Trophoblast cell (in vitro differentiated cells and primary cell): Measurements from ENCODE around the gene GLI1.
A peak's percentile ranks its signal among the peaks of the same experiment; 100 is the strongest.

ENCODE experiments used
- DNase-seq, 2 donors: peaks; one replicate each; pipeline ENCODE4 v3.0.0-alpha.2; 2016
- H2AFZ ChIP-seq: 2 replicates; pipeline ENCODE4 v1.6.1; 2013; ENCODE audit warnings: low read length, moderate library complexity, mild to moderate bottlenecking; ENCODE audit not compliant: insufficient read depth, poor library complexity
- H2AK5ac ChIP-seq: 2 replicates; pipeline ENCODE4 v1.6.1; 2013; ENCODE audit warnings: mild to moderate bottlenecking, low read length
- H2BK120ac ChIP-seq: 2 replicates; pipeline ENCODE4 v1.6.1; 2013; ENCODE audit warnings: low read length, mild to moderate bottlenecking, moderate library complexity; ENCODE audit not compliant: insufficient read depth, poor library complexity
- H2BK12ac ChIP-seq: 2 replicates; pipeline ENCODE4 v1.6.1; 2013; ENCODE audit warnings: mild to moderate bottlenecking, low read length, moderate library complexity
- H2BK5ac ChIP-seq: 2 replicates; pipeline ENCODE4 v1.6.1; 2013; ENCODE audit warnings: low read length, low read depth, moderate library complexity, mild to moderate bottlenecking; ENCODE audit not compliant: poor library complexity
- H3K14ac ChIP-seq: 2 replicates; pipeline ENCODE4 v1.6.1; 2013; ENCODE audit warnings: mild to moderate bottlenecking, low read length
- H3K18ac ChIP-seq: 2 replicates; pipeline ENCODE4 v1.6.1; 2013; ENCODE audit warnings: mild to moderate bottlenecking, low read length
- H3K23ac ChIP-seq: 2 replicates; pipeline ENCODE4 v1.6.1; 2013; ENCODE audit warnings: low read length
- H3K27ac ChIP-seq: 2 replicates; pipeline ENCODE4 v1.5.1; 2013; ENCODE audit warnings: low read depth, mild to moderate bottlenecking, inconsistent platforms, low read length, moderate library complexity
- H3K27me3 ChIP-seq: 2 replicates; pipeline ENCODE4 v1.6.1; 2013; ENCODE audit warnings: inconsistent platforms, mild to moderate bottlenecking, low read length, moderate library complexity; ENCODE audit not compliant: insufficient read depth
- H3K36me3 ChIP-seq, 2 experiments: 1 replicate in 1 of 2; 2 replicates in 1 of 2; pipeline ENCODE4 v1.6.1; 2013; ENCODE audit warnings: low read length in 2 of 2, mild to moderate bottlenecking in 2 of 2, moderate library complexity in 1 of 2; ENCODE audit not compliant: insufficient read depth in 2 of 2, control insufficient read depth in 1 of 2
- H3K4ac ChIP-seq: 2 replicates; pipeline ENCODE4 v1.6.1; 2013; ENCODE audit warnings: low read depth, mild to moderate bottlenecking, low read length, moderate library complexity
- H3K4me1 ChIP-seq, 2 experiments: 1 replicate in 1 of 2; 2 replicates in 1 of 2; pipeline ENCODE4 v1.6.1; 2013; ENCODE audit warnings: low read length in 2 of 2, mild to moderate bottlenecking in 2 of 2, moderate library complexity in 1 of 2; ENCODE audit not compliant: insufficient read depth in 2 of 2, control insufficient read depth in 1 of 2
- H3K4me2 ChIP-seq: 2 replicates; pipeline ENCODE4 v1.6.1; 2013; ENCODE audit warnings: inconsistent platforms, mild to moderate bottlenecking, low read length, moderate library complexity
- H3K4me3 ChIP-seq: 2 replicates; pipeline ENCODE4 v1.5.1; 2013; ENCODE audit warnings: mild to moderate bottlenecking, low read depth, low read length, inconsistent platforms
- H3K79me1 ChIP-seq: one replicate; pipeline ENCODE4 v1.6.1; 2013; ENCODE audit warnings: low read length
- H3K79me2 ChIP-seq: 2 replicates; pipeline ENCODE4 v1.6.1; 2013; ENCODE audit warnings: low read length, mild to moderate bottlenecking; ENCODE audit not compliant: control insufficient read depth, insufficient read depth, poor library complexity
- H3K9ac ChIP-seq: 2 replicates; pipeline ENCODE4 v1.6.1; 2013; ENCODE audit warnings: mild to moderate bottlenecking, low read length
- H3K9me3 ChIP-seq: 2 replicates; pipeline ENCODE4 v1.6.1; 2013; ENCODE audit warnings: low read depth, mild to moderate bottlenecking, control low read depth, inconsistent platforms, low read length; ENCODE audit not compliant: insufficient read depth
- H4K12ac ChIP-seq: 2 replicates; pipeline ENCODE4 v1.6.1; 2013; ENCODE audit warnings: low read depth, mild to moderate bottlenecking, low read length, moderate library complexity
- H4K8ac ChIP-seq: 2 replicates; pipeline ENCODE4 v1.6.1; 2013; ENCODE audit warnings: low read depth, mild to moderate bottlenecking, low read length, moderate library complexity
- H4K91ac ChIP-seq: one replicate; pipeline ENCODE4 v1.6.1; 2013; ENCODE audit warnings: low read depth, mild to moderate bottlenecking, low read length, moderate library complexity
- WGBS: extraction: QIAGEN DNeasy Blood & Tissue Kit; methylation state at CpG from one replicate; pipeline ENCODE4 v1.1.7; 2013; ENCODE audit warnings: missing lambda C conversion rate; ENCODE audit not compliant: insufficient read length, insufficient coverage; ENCODE audit errors: extremely low coverage; 5-methylcytosine and 5-hydroxymethylcytosine counted together

The GLI1 gene

GRCh38 chr12:57430931-57431566, 28.5 kb upstream of the GLI1 start, which contains the start of gene R3HDM2:
R3HDM2 (minus strand) TSS chr12:57431043; CDS start chr12:57310428, 120,615 bp downstream.
- H4K8ac ChIP-seq, result peak within 1 kb of the TSS; percentile 88

GRCh38 chr12:57431654-57432188, 27.9 kb upstream of the GLI1 start:
- Histone ChIP-seq H4K8ac (no peak overlapping the region), H2BK120ac (no peak overlapping the region), H2BK12ac (no peak overlapping the region), H3K14ac (no peak overlapping the region), H3K27ac (no peak overlapping the region), H3K4me2 (no peak overlapping the region), H3K4me1 (peaks cover 0 to 2% of the 10 kb centered on the region in 2 experiments), H3K79me2 (peaks cover 2% of the 10 kb centered on the region), H3K4ac (no peak overlapping the region), H2AK5ac (no peak overlapping the region), H3K23ac (no peak overlapping the region), H3K9ac (no peak overlapping the region), H4K91ac (no peak overlapping the region), H3K79me1 (peaks cover 8% of the 10 kb centered on the region), H3K4me3 (no peak overlapping the region), H3K27me3 (no peaks in the 10 kb centered on the region), H2AFZ (no peak overlapping the region), H3K36me3 (no peaks in the 10 kb centered on the region), H2BK5ac (no peak overlapping the region), H3K18ac (no peak overlapping the region), H4K12ac (no peak overlapping the region), H3K9me3 (no peaks in the 10 kb centered on the region)
- WGBS, result no CpG with 5 or more reads among the region's 11 CpGs
- no peak for DNase-seq

More at GRCh38 chr12:57430931-57431566, 28.5 kb upstream of the GLI1 start, which contains the start of gene R3HDM2:
- H3K9ac ChIP-seq, result peak within 1 kb of the TSS; percentile 87
- peak within 1 kb of the TSS; percentile 64 for H3K4ac ChIP-seq
- DNase-seq, result peak; percentile 96 to 97
- peak within 1 kb of the TSS; percentile 65 for H3K14ac ChIP-seq
- no peaks in the 10 kb centered on the region for H3K36me3 ChIP-seq
- peaks cover 8% of the 10 kb centered on the region for H3K79me1 ChIP-seq
- H3K4me3 ChIP-seq, result peak within 1 kb of the TSS; percentile 80
- H2BK120ac ChIP-seq, result no peak within 1 kb of the TSS
- H3K9me3 ChIP-seq, result no peaks in the 10 kb centered on the region
- H2BK12ac ChIP-seq, result no peak within 1 kb of the TSS
- peak within 1 kb of the TSS; percentile 45 for H2AFZ ChIP-seq
- H2AK5ac ChIP-seq, result no peak within 1 kb of the TSS
- H3K18ac ChIP-seq, result peak within 1 kb of the TSS; percentile 61
- peak within 1 kb of the TSS; percentile 96 for H3K4me2 ChIP-seq
- peaks cover 2% of the 10 kb centered on the region for H3K79me2 ChIP-seq
- H3K27ac ChIP-seq, result peak within 1 kb of the TSS; percentile 81
- peak within 1 kb of the TSS; percentile 76 for H3K23ac ChIP-seq
- H3K4me1 ChIP-seq, result peaks cover 0 to 2% of the 10 kb centered on the region in 2 experiments
- peak within 1 kb of the TSS; percentile 34 for H4K12ac ChIP-seq
- H2BK5ac ChIP-seq, result peak within 1 kb of the TSS; percentile 73
- peak within 1 kb of the TSS; percentile 86 for H4K91ac ChIP-seq
- no CpG with 5 or more reads among the region's 41 CpGs for WGBS
- no peaks in the 10 kb centered on the region for H3K27me3 ChIP-seq

GRCh38 chr12:57433370-57433769, 26.2 kb upstream of the GLI1 start:
- Histone ChIP-seq H2BK12ac (no peak overlapping the region), H3K14ac (no peak overlapping the region), H3K79me2 (peaks cover 2% of the 10 kb centered on the region), H3K23ac (no peak overlapping the region), H3K4me2 (no peak overlapping the region), H2AFZ (no peak overlapping the region), H4K12ac (no peak overlapping the region), H3K9me3 (no peaks in the 10 kb centered on the region), H3K9ac (no peak overlapping the region), H3K27ac (no peak overlapping the region), H3K4ac (no peak overlapping the region), H2AK5ac (no peak overlapping the region), H3K79me1 (peaks cover 8% of the 10 kb centered on the region), H2BK120ac (no peak overlapping the region), H3K27me3 (no peaks in the 10 kb centered on the region), H3K36me3 (no peaks in the 10 kb centered on the region), H4K91ac (no peak overlapping the region), H3K4me3 (no peak overlapping the region), H3K18ac (no peak overlapping the region), H4K8ac (no peak overlapping the region), H3K4me1 (peaks cover 0 to 2% of the 10 kb centered on the region in 2 experiments), H2BK5ac (no peak overlapping the region)
- WGBS, result no CpG with 5 or more reads among the region's 3 CpGs
- no peak for DNase-seq

GRCh38 chr12:57434517-57435223, 24.9 kb upstream of the GLI1 start, which contains the start of gene INHBC:
INHBC (plus strand) TSS chr12:57434784; CDS start chr12:57434887, 103 bp downstream.
- Histone ChIP-seq H2BK5ac (no peak within 1 kb of the TSS), H3K23ac (no peak within 1 kb of the TSS)
- no CpG with 5 or more reads among the region's 8 CpGs for WGBS

More at GRCh38 chr12:57434517-57435223, 24.9 kb upstream of the GLI1 start, which contains the start of gene INHBC:
- Histone ChIP-seq H2BK12ac (no peak within 1 kb of the TSS), H2BK120ac (no peak within 1 kb of the TSS), H3K4me3 (no peak within 1 kb of the TSS), H3K4me2 (no peak within 1 kb of the TSS), H3K18ac (no peak within 1 kb of the TSS), H3K14ac (no peak within 1 kb of the TSS), H3K27ac (no peak within 1 kb of the TSS), H3K4ac (no peak within 1 kb of the TSS), H4K8ac (no peak within 1 kb of the TSS), H3K79me1 (peaks cover 8% of the 10 kb centered on the region), H4K91ac (no peak within 1 kb of the TSS), H2AK5ac (no peak within 1 kb of the TSS), H3K79me2 (no peaks in the 10 kb centered on the region), H3K36me3 (no peaks in the 10 kb centered on the region), H4K12ac (no peak within 1 kb of the TSS), H2AFZ (no peak within 1 kb of the TSS), H3K27me3 (no peaks in the 10 kb centered on the region), H3K9me3 (no peaks in the 10 kb centered on the region), H3K9ac (no peak within 1 kb of the TSS), H3K4me1 (no peaks in the 10 kb centered on the region)
- DNase-seq, result no peak
